Activated CD4-positive, alpha-beta T cell treated with anti-CD3 and anti-CD28 coated beads, Interleukin-10, Interleukin-2, amounts not matched to agents 100 ng/mL and 50 ng/mL, durations not matched to agents 16 hours and 8 hours (primary cell): ENCODE results near the gene SEPTIN12.

Experiments
- DNase-seq: peaks from one replicate; pipeline ENCODE4 v3.0.0-alpha.2; 2020

SEPTIN12 gene

GRCh38 chr16:4787627-4788482 lies at the start of gene SEPTIN12:
Gene SEPTIN12, minus strand, starts transcription at chr16:4788345. Its CDS starts 700 bp downstream, at chr16:4787645.
- DNase-seq: no peak

GRCh38 chr16:4836727-4837126 lies 48.6 kb upstream of the SEPTIN12 start:
- DNase-seq: no peak

- peak; percentile 28 for DNase-seq
Observed at GRCh38 chr16:4833584-4833983, 45.4 kb upstream of the SEPTIN12 start.

DNA sequence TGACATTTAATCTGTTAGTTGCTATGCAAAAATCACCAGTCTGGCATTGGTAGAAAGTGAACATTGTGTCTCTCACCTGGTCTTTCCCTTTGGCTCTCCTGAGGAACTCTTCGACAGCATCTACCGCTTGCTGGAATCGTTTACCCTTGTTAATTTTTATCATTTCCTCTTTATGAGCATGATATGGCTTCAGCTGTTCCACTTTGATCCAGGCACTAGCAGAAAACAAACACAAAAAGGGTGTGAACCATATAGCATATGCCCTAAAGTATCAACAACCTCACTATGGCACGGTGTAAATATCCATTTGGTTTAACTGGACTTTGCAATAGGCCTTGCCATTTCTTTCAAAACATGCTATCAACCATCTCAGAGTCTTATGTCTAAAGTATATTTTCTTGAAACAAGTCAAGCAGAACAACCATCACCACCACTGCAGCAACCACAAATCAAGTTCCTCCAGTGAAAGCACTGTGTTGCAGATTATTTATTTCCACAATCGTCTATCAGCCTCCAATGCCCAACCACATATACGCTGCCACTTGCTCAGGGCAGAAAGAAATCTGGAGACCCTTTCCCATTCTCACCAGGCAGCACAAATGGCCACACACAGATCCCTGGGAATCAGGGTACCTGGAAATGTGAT lies 44.7 kb upstream of the SEPTIN12 start:
- DNase-seq: no peak

GRCh38 chr16:4831616-4832015 lies 43.5 kb upstream of the SEPTIN12 start:
- DNase-seq: no peak

DNA sequence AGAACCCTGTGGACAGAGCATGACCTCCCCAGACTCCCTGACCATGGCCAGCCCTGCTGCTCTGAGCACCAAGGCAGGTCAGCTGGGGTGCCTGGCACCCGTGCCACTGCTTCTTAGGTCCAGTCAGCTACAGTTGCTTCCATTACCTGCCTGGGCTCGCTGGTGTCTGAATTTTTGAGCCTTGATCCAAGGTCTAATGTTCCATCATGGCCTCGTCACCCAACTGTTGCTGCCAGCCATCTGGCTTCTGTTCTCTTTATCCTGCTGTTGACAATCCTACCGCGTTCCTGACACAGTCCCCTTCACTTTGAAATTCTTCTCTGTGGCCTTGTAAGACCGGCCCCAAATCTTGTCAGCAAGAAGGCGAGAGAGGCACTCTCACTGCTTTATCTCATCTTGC lies 42.3 kb upstream of the SEPTIN12 start:
- no peak for DNase-seq

DNA sequence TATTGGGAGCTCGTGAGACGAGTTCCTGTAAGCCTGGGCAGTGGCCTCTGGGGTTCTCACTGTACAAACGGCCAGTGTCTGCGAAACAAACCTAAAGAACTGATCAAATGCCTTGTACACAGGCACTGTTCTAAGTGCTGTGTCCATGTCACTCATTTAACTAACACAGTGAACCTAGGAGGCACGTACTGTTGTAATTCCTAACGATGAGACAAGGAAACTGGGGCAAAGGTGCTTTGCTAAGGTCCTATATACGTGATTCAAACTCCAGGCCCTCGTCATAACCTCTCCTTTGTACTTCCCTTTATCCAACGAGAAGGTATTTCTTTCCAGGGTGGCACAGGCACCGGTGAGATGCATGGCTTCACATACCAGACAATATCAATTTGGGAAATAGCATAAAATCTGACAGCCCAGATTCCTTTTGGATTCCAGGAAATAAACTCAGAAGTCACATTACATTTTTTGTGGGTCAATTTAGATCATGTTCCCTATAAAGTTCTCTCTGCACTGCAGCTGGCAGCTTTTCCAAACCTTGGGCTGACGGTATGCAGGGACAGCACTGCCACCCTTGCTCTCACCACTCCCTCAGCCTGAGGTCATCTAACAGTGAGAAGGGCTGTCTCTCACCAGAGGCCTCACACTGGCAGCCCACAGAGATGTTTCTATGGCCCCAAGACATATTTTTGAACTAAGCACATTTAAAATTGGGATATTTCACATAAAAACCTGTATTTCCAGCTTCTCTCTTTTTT lies 40.6 kb upstream of the SEPTIN12 start:
- DNase-seq: no peak

DNA sequence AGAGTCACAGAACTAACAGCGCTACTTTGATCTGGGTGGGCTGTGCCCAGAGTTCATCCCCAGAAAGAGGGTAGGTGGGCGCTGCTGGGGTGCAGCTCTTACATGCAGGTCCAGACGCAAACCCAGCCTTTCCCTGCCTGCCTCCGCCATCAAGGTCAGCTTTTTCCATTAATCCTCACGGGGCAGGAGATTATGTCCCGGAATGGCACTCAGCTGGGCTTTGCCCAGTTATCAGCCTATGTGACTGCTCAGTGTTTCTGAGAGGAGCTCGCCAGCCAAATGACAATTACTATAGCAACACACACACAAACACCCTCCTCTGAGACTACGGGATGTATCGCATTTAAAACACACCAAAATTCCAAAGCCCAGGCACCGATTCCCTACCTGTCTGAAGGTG lies 38.8 kb upstream of the SEPTIN12 start:
- no peak for DNase-seq

- no peak for DNase-seq
Observed at GRCh38 chr16:4826526-4826925, 38.4 kb upstream of the SEPTIN12 start.

DNA sequence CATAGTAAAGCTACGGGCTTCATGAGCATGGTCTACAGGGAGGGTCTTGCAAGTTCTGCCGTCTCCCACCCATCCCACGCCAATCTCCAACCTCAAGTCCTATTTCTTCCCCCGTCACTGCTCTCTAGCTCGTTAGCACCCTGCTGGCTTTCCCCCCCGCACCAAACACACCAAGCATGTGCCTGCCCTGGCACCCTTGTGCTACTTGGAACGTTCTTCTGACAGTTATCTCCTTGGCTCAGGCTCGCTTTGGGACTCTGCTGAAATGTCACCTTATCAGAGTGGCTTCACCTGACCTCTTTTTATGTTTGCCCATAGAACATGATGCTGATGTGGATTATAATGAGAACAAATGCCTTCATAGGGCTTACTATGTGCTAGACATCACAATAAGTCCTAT lies 37.1 kb upstream of the SEPTIN12 start:
- DNase-seq: no peak

DNA sequence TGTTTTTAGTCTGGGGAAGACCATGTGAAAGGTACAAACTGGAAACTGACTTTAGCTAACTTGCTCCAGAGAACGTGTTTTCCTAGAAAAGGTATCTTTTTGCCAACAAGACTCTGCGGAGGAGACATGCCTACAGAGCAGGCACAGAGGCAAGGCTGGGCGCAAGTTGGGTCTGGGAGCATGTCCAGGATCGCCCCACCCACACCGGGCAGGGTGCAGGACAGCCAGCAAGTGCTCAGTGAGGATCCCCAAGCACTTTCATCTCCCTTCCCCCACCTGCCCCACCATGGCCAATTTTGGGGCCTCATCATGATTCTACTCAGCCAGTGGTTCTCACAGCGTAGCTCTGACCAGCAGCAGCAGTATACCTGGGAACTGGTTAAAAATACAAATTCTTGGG lies 32.5 kb upstream of the SEPTIN12 start:
- DNase-seq: no peak

DNA sequence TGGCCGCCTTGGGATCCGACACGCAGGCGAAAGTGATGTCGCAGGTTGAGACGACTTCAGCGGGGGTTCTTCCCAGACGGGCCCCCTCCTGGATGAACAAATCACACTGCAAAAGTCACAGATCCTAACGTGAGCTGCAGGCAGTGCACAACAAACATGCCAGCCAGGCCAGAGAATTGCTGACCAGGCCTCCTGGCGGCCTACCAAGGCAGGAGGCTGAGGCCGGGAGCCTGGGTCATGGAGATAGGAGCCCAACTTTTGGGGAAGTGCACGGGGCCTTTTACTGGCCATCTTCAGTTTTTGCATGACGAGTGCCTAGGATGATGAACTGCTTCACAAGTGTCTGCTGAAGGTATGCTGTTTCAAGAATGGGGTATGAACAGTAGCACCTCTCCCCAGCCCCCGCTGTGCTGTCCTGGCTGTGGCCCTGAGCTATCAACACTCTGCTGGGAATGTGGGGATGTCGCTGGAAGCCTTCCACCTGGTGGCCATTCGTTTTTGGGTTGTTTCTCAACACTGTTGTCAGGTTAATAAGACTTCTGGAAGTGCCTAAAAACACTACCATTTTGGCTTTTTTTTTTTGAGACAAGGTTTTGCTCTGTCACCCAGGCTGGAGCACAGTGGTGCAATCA lies 26.5 kb upstream of the SEPTIN12 start:
- no peak for DNase-seq

DNA sequence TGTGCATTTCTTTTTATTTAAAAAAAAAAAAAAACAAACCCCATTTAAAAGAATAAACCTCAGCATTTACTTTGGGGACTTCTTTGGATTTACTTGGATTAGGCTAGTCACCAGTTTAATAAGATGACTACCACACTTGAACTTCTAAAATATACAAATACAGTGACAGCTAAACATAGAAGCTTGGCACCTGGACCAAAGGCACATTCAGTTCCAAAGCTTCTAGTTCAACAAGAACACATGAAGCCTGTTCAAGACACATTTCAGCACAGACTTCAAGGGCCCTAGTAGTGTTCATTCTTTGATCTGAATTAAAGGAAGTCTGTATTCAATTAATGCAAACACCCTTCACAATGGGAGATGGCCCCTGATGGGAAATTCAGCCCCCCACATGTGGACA lies 25.9 kb upstream of the SEPTIN12 start:
- DNase-seq: no peak

GRCh38 chr16:4813251-4814003 lies 25.3 kb upstream of the SEPTIN12 start:
- no peak for DNase-seq

DNA sequence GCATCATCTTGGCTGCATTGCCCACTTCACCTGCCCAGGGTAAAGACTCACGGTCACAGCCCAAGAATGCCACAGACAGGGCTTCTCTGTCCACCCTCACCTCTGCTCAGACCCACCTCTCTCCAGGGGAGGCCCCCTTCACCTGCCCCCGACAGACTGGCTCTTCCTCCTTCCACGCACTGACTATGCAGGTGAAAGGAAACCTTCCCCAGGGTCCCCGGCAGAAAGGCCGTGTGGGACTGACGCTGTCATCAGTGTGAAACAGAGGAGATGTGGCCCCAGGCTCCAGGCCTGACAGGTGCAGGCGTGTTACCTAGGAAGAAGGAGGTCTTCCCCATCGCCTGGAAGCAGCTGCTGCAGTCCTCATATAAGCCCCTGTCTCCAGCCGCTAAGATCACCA lies 23.6 kb upstream of the SEPTIN12 start:
- DNase-seq: no peak

DNA sequence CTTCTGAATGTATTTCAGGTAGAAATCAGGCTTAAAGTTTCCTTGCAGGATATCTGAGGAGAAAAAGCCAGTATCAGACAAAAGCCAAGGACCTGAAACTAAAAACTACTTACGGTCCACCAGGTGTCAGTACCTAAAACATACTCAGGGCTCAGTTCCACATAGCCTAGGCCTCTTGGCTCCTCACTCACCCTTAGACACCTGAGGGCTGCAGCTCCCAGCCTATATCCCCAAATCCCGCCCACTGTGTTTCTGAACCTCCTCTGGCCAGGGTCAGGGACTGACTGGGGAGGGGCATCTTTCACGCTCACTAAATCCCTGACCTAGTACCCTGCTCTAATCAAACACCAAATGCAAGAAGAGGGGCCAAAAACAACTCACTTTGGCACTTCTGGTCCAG lies 23.1 kb upstream of the SEPTIN12 start:
- DNase-seq: no peak

- no peak for DNase-seq
Observed at GRCh38 chr16:4806280-4806679, 18.1 kb upstream of the SEPTIN12 start.

DNA sequence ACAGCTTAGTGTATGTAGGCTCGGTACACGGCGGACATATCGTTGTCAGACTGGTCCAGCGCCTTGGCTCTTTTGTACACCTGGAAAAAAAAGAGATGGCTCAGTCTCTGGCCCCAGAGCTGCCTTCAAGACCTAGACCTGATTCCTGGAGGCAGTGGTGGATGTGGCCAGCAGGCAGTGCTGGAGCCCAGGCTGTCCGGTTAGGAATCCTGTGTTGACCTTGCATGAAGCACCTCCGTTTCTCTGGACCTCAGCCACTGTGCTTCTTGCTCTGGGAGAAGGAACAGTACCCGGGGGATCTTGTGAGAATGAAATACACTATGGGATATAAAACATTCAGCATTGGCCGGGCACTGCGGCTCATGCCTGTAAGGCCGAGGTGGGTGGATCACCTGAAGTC lies 17.1 kb upstream of the SEPTIN12 start:
- no peak for DNase-seq

DNA sequence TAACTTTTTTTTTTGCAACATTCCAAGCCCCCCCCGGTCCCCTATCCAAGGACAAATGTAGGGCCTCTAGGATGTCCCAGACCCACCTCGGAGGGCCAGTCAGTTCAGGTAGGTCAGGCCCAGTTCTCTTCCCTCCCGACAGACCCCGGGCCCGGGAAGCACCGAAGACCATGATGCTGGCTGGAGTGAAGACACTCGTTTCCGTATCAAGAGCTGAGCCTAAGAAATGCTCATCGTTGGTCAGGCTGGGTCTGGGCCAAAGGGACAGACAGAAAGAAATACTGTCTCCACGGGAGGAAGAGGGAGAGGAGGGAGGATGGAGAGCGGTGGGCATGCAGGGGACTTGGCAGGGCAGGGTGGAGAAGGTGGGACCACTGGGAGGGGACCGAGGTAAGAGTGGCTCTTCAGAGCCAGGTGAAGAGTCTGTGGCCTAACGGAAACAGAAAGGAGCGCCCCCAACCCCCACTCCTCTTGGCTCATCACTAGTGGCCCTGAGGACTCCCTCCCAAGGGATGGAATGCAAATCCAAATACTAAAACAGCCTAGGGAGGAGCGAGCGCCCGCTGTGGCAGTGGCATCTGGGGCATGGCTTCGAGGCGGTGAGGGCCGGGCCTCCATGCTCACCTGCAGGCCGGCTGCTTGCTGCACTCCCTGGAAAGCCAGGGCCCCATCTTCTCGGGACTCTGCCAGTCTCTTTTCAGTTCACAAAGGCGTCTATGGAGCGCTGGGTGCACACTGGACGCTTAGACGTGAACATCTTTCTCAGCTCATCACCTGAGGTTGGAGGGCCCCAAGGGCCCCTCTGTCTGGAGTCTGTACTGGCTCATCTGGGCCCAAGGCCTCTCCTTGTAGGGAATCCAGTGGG lies 16.0 kb upstream of the SEPTIN12 start:
- DNase-seq: no peak

DNA sequence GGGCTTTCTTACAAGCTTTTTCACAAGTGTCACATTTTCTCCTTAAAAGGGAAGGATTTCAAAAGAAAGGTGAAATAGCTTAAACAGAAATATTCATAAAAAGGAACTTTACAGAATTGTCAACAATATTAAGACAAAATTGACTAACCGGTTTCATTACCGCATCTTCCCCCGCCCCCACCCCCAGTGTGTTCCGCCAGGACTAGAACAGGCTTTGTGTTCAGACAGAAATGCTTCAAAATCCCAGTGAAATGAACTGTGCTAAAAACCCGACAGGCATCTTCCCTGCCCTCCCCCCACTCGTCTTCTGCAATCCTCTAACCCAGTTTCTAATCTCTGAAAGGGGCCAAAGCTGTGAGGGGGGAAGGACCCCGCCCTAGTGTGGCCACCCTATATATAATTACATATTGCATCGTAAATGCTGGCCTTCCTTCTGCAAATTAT lies 15.3 kb upstream of the SEPTIN12 start:
- no peak for DNase-seq

DNA sequence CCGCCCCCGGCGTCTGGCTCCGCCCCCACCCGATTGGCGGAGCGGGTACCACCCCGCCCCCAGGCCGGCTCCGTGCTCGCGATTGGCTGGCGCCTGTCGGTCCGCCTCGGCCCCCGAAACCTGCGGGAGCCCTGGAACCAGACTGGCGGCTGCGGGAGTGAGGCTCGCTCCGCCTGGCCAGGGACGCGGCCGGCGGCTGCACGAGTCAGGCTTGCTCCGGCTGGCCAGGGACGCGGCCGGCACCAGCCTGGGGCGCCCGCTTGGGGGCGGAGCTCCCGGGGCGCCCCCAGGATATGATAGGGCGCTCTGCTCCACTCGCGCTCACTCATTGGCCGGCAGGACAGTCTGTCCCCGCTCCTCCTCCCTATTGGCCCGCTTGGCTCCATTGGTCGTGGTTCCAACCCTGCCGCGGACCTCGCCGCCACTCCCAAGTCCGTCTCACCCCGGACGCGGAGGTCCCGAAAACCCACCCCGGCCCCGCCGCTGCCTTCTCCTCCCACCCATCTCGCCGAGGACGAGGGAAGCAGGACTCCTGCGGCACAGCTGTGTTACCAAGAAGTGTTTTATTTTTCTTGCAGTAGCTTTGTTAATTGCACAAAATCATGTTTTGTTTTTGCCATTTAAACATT lies 14.6 kb upstream of the SEPTIN12 start:
- peak; percentile 92 for DNase-seq
